ENCODE measurements around the gene ORC3. TPM values are rescaled to one million over a fixed set of nuclear protein-coding genes. Genes with fewer than 3 reads are reported as not detected.

Gene ORC3
- 24.5 and 33.6 TPM in 2 replicates for total RNA-seq (ENCODE audit: low replicate concordance)
- long read RNA-seq, transcript ORC3-201 (20 exons, 2,501 nt) = major isoform, 48 of 163 reads
- long read RNA-seq, transcript ORC3-202 (20 exons, 2,512 nt) = minor isoform, 43 of 163 reads
- long read RNA-seq, partial matches to known transcripts = 27 of 163 reads
- long read RNA-seq, other reads (novel, unspliced or antisense) = 45 of 163 reads

DNA sequence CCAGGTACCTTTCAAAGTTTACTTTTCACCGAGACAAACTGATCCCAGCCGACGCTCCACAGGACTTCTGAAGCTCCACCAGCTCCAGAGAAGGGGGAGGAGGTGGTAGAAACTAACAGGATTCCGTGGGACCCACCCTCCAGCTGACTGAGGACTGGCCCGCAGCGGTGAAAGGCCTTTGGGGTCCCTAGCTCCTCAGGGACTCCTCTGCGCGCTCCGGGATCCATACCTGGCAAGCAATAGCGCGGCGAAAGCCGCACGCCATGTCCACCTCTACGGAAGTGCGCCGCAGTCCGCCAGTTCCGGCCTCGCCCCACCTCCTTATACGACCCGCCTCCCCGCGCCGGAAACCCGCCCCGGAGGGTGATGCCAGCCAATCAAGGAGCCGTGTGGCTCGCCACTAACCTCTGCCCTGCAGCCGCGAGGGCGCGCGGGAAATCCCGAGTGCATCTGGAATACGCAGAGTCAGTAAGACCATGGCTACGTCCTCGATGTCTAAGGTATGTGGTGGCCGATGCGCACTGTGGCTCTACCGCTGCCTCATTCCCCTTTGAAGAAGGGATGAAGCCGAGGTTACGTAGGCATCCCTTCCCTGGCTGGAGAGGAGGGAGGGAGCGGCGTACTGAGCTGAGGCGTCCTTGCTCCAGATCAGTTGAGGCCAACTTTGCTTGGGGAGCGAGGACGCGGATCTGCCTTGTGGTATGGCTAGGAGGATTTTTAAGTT is at the start of gene ORC3, which contains the start of gene RARS2:
ORC3 (plus strand) TSS at position 443 of the 724 bp plus-strand sequence; CDS start at position 477, 34 bp downstream.
RARS2 (minus strand) TSS at position 295 of the 724 bp plus-strand sequence; CDS start at position 265, 30 bp downstream.
- Mint-ChIP-seq H3K9me3 (no peaks in the 10 kb centered on the region), H3K36me3 (peaks cover 20% of the 10 kb centered on the region), H3K4me3 (peak within 1 kb of the TSS; percentile 96), H3K4me1 (ENCODE audit: unreplicated experiment) (peaks cover 22% of the 10 kb centered on the region), H3K27me3 (no peaks in the 10 kb centered on the region), H3K27ac (peak within 1 kb of the TSS; percentile 87)
- TF ChIP-seq, protein P1, sequence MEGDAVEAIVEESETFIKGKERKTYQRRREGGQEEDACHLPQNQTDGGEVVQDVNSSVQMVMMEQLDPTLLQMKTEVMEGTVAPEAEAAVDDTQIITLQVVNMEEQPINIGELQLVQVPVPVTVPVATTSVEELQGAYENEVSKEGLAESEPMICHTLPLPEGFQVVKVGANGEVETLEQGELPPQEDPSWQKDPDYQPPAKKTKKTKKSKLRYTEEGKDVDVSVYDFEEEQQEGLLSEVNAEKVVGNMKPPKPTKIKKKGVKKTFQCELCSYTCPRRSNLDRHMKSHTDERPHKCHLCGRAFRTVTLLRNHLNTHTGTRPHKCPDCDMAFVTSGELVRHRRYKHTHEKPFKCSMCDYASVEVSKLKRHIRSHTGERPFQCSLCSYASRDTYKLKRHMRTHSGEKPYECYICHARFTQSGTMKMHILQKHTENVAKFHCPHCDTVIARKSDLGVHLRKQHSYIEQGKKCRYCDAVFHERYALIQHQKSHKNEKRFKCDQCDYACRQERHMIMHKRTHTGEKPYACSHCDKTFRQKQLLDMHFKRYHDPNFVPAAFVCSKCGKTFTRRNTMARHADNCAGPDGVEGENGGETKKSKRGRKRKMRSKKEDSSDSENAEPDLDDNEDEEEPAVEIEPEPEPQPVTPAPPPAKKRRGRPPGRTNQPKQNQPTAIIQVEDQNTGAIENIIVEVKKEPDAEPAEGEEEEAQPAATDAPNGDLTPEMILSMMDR (conservative IDR thresholded peaks at IDR 0.05) = no peak
- DNase-seq (ENCODE audit: extremely low spot score, unreplicated experiment) = peak; percentile 93

DNA sequence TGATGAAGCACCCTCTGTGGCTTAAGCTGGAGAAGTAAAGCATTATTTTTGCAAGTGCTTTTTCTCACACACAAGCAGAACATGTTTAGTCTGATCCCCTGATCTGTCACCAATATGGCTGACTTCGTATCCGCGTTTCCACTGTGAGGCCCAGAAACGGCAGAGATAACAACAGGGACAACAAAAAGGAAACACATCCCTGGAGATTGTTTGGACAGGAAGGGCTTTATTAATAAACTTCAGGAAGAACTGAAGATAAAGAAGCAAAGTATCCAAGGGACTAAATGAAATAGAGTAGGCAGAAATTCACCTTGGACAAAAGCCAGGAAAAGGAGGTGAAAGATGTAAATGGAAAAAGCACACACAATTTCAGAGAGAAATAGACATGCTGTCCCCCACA is 49.4 kb upstream of the ORC3 start:
- no peak overlapping the region for H3K4me3 Mint-ChIP-seq

DNA sequence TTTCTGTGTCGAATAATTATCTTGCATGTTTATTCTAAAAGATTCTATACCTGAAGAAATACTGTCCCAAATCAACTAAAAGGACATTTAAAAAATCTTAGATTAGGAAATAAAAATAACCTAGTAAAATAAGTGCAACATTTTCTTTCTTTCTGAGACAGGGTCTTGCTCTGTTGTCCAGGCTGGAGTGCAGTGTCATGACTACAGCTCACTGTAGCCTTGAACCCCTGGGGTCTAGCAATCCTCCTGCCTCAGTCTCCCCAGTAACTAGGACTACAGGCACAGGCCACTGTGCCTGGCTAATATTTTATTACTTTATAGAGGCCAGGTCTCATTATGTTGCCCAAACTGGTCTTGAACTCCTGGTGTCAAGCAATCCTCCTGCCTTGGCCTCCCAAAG is 48.9 kb upstream of the ORC3 start:
- H3K36me3 Mint-ChIP-seq = peaks cover 25% of the 10 kb centered on the region
- H3K9me3 Mint-ChIP-seq = no peaks in the 10 kb centered on the region
- H3K27ac Mint-ChIP-seq = no peak overlapping the region
- no peak for DNase-seq (ENCODE audit: extremely low spot score, unreplicated experiment)
- H3K4me3 Mint-ChIP-seq = no peak overlapping the region
- H3K4me1 Mint-ChIP-seq (ENCODE audit: unreplicated experiment) = no peaks in the 10 kb centered on the region
- H3K27me3 Mint-ChIP-seq = no peaks in the 10 kb centered on the region
- TF ChIP-seq, protein P1 (conservative IDR thresholded peaks at IDR 0.05) = no peak

More for the DNA sequence above, 49.4 kb upstream of the ORC3 start:
- no peak for DNase-seq (ENCODE audit: extremely low spot score, unreplicated experiment)
- no peaks in the 10 kb centered on the region for H3K9me3 Mint-ChIP-seq
- TF ChIP-seq, protein P1 (conservative IDR thresholded peaks at IDR 0.05) = no peak
- H3K36me3 Mint-ChIP-seq = peaks cover 25% of the 10 kb centered on the region
- no peaks in the 10 kb centered on the region for H3K27me3 Mint-ChIP-seq
- H3K4me1 Mint-ChIP-seq (ENCODE audit: unreplicated experiment) = no peaks in the 10 kb centered on the region
- no peak overlapping the region for H3K27ac Mint-ChIP-seq

DNA sequence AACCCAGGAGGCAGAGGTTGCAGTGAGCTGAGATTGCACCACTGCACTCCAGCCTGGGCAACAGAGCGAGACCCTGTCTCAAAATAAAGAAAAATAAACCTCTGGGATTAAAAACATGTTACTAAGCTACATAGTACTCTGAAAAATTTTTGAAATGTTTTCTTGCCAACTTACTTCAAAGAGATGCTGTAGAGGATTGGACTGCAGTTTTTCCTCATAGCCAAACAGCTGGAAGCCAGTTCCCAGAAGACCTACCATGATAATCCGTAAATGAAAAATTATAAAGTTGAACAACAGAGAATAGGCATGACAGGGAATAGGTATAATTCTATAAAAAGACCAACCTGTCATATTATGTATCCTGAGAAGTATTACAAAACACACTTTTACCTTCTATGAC is 48.2 kb upstream of the ORC3 start:
- TF ChIP-seq, protein P1 (conservative IDR thresholded peaks at IDR 0.05) = no peak
- Mint-ChIP-seq H3K4me1 (ENCODE audit: unreplicated experiment) (no peaks in the 10 kb centered on the region), H3K27ac (no peak overlapping the region), H3K27me3 (no peaks in the 10 kb centered on the region), H3K9me3 (no peaks in the 10 kb centered on the region), H3K4me3 (no peak overlapping the region), H3K36me3 (peaks cover 26% of the 10 kb centered on the region)
- no peak for DNase-seq (ENCODE audit: extremely low spot score, unreplicated experiment)

DNA sequence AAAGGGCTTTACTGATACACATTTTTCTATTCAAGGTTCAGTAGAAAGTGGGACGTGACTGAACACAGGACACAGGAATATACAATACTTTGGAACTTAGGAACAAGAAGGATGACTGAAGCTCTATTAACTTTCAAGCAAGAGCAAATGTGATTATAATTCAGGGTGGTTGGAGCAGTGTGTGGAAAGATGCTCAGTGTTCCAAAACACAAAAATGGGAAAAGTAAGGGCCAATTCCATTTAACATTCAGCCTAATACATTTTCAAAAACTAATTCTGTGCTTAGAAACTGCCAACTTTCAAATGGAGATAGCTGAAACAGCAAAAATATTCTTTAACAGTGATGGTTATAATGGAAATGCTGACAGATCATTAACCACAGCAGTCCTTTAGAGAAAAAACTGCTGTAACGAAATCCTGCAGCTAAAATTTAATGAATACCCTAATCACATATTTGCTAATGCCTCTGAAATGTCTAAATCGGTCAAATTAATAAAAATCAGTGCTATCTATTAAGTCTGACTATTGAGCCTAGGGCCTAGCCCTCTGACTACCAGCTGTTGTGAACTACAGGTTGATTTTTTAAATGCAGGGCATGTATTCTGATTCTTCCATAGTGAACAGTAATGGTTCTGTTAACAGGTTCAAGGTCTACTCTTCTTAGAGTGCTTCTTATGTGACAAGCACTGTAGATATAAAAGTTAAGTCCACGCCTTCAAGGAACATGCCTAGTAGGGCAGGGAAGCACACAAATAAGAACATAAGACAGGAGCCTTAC is 46.0 kb upstream of the ORC3 start:
- Mint-ChIP-seq H3K9me3 (no peaks in the 10 kb centered on the region), H3K36me3 (peaks cover 23% of the 10 kb centered on the region), H3K4me1 (ENCODE audit: unreplicated experiment) (no peaks in the 10 kb centered on the region), H3K27me3 (no peaks in the 10 kb centered on the region), H3K27ac (no peak overlapping the region), H3K4me3 (no peak overlapping the region)
- no peak for DNase-seq (ENCODE audit: extremely low spot score, unreplicated experiment)
- TF ChIP-seq, protein P1 (conservative IDR thresholded peaks at IDR 0.05) = no peak
